GM12878 (cell line): ENCODE results near the gene SLC26A11. TPM values are rescaled to one million over a fixed set of nuclear protein-coding genes. Genes with fewer than 3 reads are reported as not detected.

Experiments used
- ATAC-seq: fragments of 200-7000 bp; cut with Tn5 transposase; 3 replicates; pipeline ENCODE4 v1.9.1; 2020; ENCODE audit warnings: mild to moderate bottlenecking, moderate library complexity
- BruUV-seq: library from RNA; stranded (reverse); fragments of 400-500 nt; replicated peaks from 2 replicates; lab custom pipeline; 2021; lab: Mats Ljungman, UMichigan
- CTCF ChIA-PET: fragments of 300-600 bp; sonication (Branson Sonifier 250); formaldehyde crosslinking; extraction: SDS; loops from one replicate; lab custom pipeline; 2021; ENCODE audit warnings: inconsistent platforms; lab: Yijun Ruan, JAX
- POLR2A ChIA-PET: fragments of 350-600 bp; formaldehyde crosslinking; extraction: SDS; loops from one replicate; lab custom pipeline; 2021; ENCODE audit warnings: inconsistent platforms; lab: Charles Lee
- RAD21 ChIA-PET: fragments of 300-600 bp; sonication (Branson Sonifier 250); formaldehyde crosslinking; loops from one replicate; lab custom pipeline; 2023; ENCODE audit warnings: antibody characterized with exemption; ENCODE audit not compliant: unreplicated experiment; lab: Charles Lee
- SMC1A ChIA-PET: fragments of 300-600 bp; sonication (Branson Sonifier 250); formaldehyde crosslinking; loops from one replicate; lab custom pipeline; 2023; ENCODE audit not compliant: unreplicated experiment, uncharacterized antibody; lab: Charles Lee
- DNase-seq: peaks from one replicate; pipeline ENCODE4 v3.0.0-alpha.2; 2011; ENCODE audit warnings: low read depth, low spot score
- FAIRE-seq: peaks from 3 replicates; lab custom pipeline; 2011; peaks lifted over from hg19 to GRCh38; lab: Jason Lieb, UNC
- H2AFZ ChIP-seq: 2 replicates; pipeline ENCODE4 v1.6.0; 2011; ENCODE audit warnings: low read depth, low read length, control low read depth; ENCODE audit not compliant: control insufficient read depth
- H3K27ac ChIP-seq: 2 replicates; pipeline ENCODE4 v1.5.1; 2011; ENCODE audit warnings: control low read depth; ENCODE audit not compliant: control insufficient read depth, insufficient read depth
- H3K27me3 ChIP-seq, 2 experiments: replicated peaks in 1 of 2; 2 replicates each; pipeline versions ENCODE4 v1.6.0 to v1.6.1; 2011; ENCODE audit warnings: low read length in 1 of 2; ENCODE audit not compliant: control insufficient read depth in 2 of 2, insufficient read depth in 2 of 2
- H3K36me3 ChIP-seq, 2 experiments: 2 replicates each; pipeline ENCODE4 v1.5.1; 2011; ENCODE audit warnings: low read length in 1 of 2; ENCODE audit not compliant: control insufficient read depth in 2 of 2, insufficient read depth in 2 of 2
- H3K4me1 ChIP-seq: 2 replicates; pipeline ENCODE4 v1.6.1; 2011; ENCODE audit warnings: mild to moderate bottlenecking, low read length, moderate library complexity, mixed read lengths; ENCODE audit not compliant: control insufficient read depth, insufficient read depth
- H3K4me2 ChIP-seq: 2 replicates; pipeline ENCODE4 v1.6.0; 2011; ENCODE audit warnings: control low read depth; ENCODE audit not compliant: control insufficient read depth, insufficient read depth
- H3K4me3 ChIP-seq: fragments of 200-600 bp; sonication (generic); 2 replicates; pipeline ENCODE4 v1.5.1; 2016
- H3K79me2 ChIP-seq: 2 replicates; pipeline ENCODE4 v1.6.0; 2011; ENCODE audit warnings: low read length; ENCODE audit not compliant: control insufficient read depth, insufficient read depth
- H3K9ac ChIP-seq: 2 replicates; pipeline ENCODE4 v1.8.0; 2011; ENCODE audit warnings: low read length, control low read depth, mixed read lengths; ENCODE audit not compliant: control insufficient read depth, insufficient read depth
- H3K9me3 ChIP-seq: replicated peaks from 3 replicates; pipeline ENCODE4 v1.5.1; 2011; ENCODE audit warnings: mild to moderate bottlenecking, low read length; ENCODE audit not compliant: control insufficient read depth, insufficient read depth
- H4K20me1 ChIP-seq: 2 replicates; pipeline ENCODE4 v1.6.0; 2011; ENCODE audit not compliant: control insufficient read depth, insufficient read depth
- EED ChIP-seq: sonication (generic); IDR thresholded peaks from 2 replicates; pipeline ENCODE4 v1.6.1; 2016; ENCODE audit warnings: antibody characterized with exemption, low read depth
- KDM1A ChIP-seq: fragments of 200-600 bp; sonication (generic); IDR thresholded peaks from 2 replicates; pipeline ENCODE4 v1.6.1; 2016; ENCODE audit warnings: borderline replicate concordance
- KLF5 ChIP-seq: fragments of 450-650 bp; IDR thresholded peaks from 2 replicates; pipeline ENCODE4 v1.6.1; 2014; ENCODE audit warnings: mild to moderate bottlenecking; ENCODE audit not compliant: partially characterized antibody
- NFYA ChIP-seq: IDR thresholded peaks from 2 replicates; pipeline ENCODE4 v1.6.1; 2011; ENCODE audit warnings: low read depth, mild to moderate bottlenecking, low read length, improper control_type of control experiment, borderline replicate concordance
- NR2C1 ChIP-seq: fragments of 450-650 bp; IDR thresholded peaks from 2 replicates; pipeline ENCODE4 v1.6.1; 2017; ENCODE audit warnings: antibody characterized with exemption, mild to moderate bottlenecking, moderate library complexity
- RELA ChIP-seq: fragments of 450-650 bp; IDR thresholded peaks from 2 replicates; pipeline ENCODE4 v1.8.0; 2014; ENCODE audit warnings: borderline replicate concordance; ENCODE audit not compliant: partially characterized antibody
- SMARCA5 ChIP-seq: fragments of 450-650 bp; IDR thresholded peaks from 2 replicates; pipeline ENCODE4 v1.6.1; 2017; ENCODE audit warnings: mild to moderate bottlenecking
- ZNF207 ChIP-seq: fragments of 450-650 bp; IDR thresholded peaks from 2 replicates; pipeline ENCODE4 v1.6.1; 2014; ENCODE audit warnings: antibody characterized with exemption, mild to moderate bottlenecking, borderline replicate concordance
- ZZZ3 ChIP-seq: IDR thresholded peaks from 2 replicates; pipeline ENCODE4 v1.6.1; 2011; ENCODE audit warnings: low read depth; ENCODE audit not compliant: control insufficient read depth, insufficient read length
- WGBS: methylation state at CpG from one replicate; pipeline ENCODE4 v1.1.6; 2016; ENCODE audit warnings: low lambda C conversion rate; ENCODE audit not compliant: insufficient replicate concordance, insufficient coverage; ENCODE audit errors: missing lambda C conversion rate; 5-methylcytosine and 5-hydroxymethylcytosine counted together
- in situ Hi-C: fragments of 300-500 bp; cut with MboI; formaldehyde crosslinking; loops from 9 replicates; pipeline ENCODE4 v1.14.3; 2018; ENCODE audit warnings: mixed read lengths
- intact Hi-C: fragments of 100-400 bp; cut with micrococcal nuclease; formaldehyde crosslinking; loops from one replicate; pipeline ENCODE4 v1.14.2; 2022; ENCODE audit not compliant: unreplicated experiment
- polyA plus RNA-seq, 11 experiments: library from polyadenylated mRNA; depleted of rRNA in 4 of 11; unstranded in 6 of 11; stranded (reverse) in 5 of 11; fragments of >200 nt; fragmentation: Nextera tagmentation in 4 of 11; fragmentation: Illumina TruSeq in 1 of 11; extraction: Ambion mirVana in 4 of 11; extraction: Trizol in 1 of 11; gene quantifications; 1 replicate in 1 of 11; 2 replicates in 10 of 11; pipeline versions ENCODE4 v1.2.1 to v1.2.3, GENCODE V29; 2011 to 2016; ENCODE audit warnings: inconsistent platforms in 2 of 11, missing spikeins in 2 of 11, low read depth in 1 of 11
- total RNA-seq, 4 experiments: library from RNA; depleted of rRNA in 3 of 4; stranded (reverse); fragments of >200 nt in 3 of 4; fragmentation: Illumina TruSeq in 1 of 4; extraction: Trizol in 1 of 4; gene quantifications; 2 replicates each; pipeline versions ENCODE4 v1.2.1 to v1.2.3, GENCODE V29; 2013 to 2021
- TF ChIP-seq, protein P1 (sequence below): fragments of 150-350 bp; IDR thresholded peaks from 2 replicates; pipeline ENCODE4 v1.6.1; 2016; ENCODE audit warnings: low read depth, low read length

The SLC26A11 gene
- total and polyA plus RNA-seq, 10 of the 15 experiments (the other 5 are each of a cell fraction or from before 2014, with no cell fraction given) = 0.05 to 4.1 (median 1.2) TPM; not detected in 1

DNA sequence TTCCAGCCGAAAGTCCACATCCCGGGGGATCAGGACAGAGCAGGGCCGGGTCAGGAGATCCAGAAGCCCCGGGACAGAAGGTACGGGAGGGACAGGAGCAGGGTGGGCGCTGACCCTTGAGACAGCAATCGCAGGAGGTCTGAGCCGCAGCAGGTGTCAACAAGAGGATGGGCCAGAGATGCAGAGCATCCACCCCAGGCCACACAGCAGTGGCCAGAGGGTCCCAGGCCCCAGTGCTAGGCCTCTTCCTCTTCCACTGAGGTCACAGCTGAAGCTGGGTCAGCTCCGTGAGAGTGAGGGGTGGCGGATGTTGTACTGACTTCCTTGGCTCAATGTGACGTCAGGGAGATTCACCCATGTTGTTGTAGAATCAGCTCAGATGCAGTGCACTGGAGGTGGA, 31.7 kb downstream of the SLC26A11 start:
- no TSS peak for BruUV-seq
- no peak overlapping the region for H3K9ac ChIP-seq

More for the DNA sequence above, 31.7 kb downstream of the SLC26A11 start:
- H3K4me2 ChIP-seq = no peak overlapping the region
- no peak overlapping the region for H3K4me3 ChIP-seq
- H2AFZ ChIP-seq = no peak overlapping the region
- DNase-seq = no peak
- CTCF ChIA-PET = interaction anchor here (1.2 kb wide), 1 partner anchor 56 kb away, joined by 4 read pairs; no protein-coding TSS in a partner anchor
- TF ChIP-seq, protein P1, sequence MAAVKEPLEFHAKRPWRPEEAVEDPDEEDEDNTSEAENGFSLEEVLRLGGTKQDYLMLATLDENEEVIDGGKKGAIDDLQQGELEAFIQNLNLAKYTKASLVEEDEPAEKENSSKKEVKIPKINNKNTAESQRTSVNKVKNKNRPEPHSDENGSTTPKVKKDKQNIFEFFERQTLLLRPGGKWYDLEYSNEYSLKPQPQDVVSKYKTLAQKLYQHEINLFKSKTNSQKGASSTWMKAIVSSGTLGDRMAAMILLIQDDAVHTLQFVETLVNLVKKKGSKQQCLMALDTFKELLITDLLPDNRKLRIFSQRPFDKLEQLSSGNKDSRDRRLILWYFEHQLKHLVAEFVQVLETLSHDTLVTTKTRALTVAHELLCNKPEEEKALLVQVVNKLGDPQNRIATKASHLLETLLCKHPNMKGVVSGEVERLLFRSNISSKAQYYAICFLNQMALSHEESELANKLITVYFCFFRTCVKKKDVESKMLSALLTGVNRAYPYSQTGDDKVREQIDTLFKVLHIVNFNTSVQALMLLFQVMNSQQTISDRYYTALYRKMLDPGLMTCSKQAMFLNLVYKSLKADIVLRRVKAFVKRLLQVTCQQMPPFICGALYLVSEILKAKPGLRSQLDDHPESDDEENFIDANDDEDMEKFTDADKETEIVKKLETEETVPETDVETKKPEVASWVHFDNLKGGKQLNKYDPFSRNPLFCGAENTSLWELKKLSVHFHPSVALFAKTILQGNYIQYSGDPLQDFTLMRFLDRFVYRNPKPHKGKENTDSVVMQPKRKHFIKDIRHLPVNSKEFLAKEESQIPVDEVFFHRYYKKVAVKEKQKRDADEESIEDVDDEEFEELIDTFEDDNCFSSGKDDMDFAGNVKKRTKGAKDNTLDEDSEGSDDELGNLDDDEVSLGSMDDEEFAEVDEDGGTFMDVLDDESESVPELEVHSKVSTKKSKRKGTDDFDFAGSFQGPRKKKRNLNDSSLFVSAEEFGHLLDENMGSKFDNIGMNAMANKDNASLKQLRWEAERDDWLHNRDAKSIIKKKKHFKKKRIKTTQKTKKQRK = no peak
- TF ChIP-seq ZNF207 (no peak), KDM1A (no peak), SMARCA5 (no peak), RELA (no peak), NR2C1 (no peak), NFYA (no peak), EED (no peak), KLF5 (no peak), ZZZ3 (no peak)
- TF ChIP-seq, all 136 proteins: peak for 0
- SMC1A ChIA-PET = interaction anchor here (0.6 kb wide), 1 partner anchor 1784 kb away, joined by 3 read pairs; no protein-coding TSS in a partner anchor
- in situ Hi-C loops (no loop called here), intact Hi-C loops (loop anchor here (5.0 kb wide), 1 partner anchor 35 kb away; no protein-coding TSS in a partner anchor)
- POLR2A ChIA-PET = no interaction called here
- Histone ChIP-seq H3K27ac (no peak overlapping the region), H3K9me3 (no peaks in the 10 kb centered on the region), H3K36me3 (no peaks in the 10 kb centered on the region), H4K20me1 (no peaks in the 10 kb centered on the region), H3K27me3 (no peaks in the 10 kb centered on the region), H3K4me1 (peaks cover 16% of the 10 kb centered on the region), H3K79me2 (no peaks in the 10 kb centered on the region)
- WGBS = 76% methylated on average over 11 of the region's 11 CpGs
- FAIRE-seq (no peak), ATAC-seq (no peak)
- RAD21 ChIA-PET = interaction anchor here (0.8 kb wide), 1 partner anchor 57 kb away, joined by 3 read pairs; no protein-coding TSS in a partner anchor
